ENCODE results near the gene WDR5.

DNA sequence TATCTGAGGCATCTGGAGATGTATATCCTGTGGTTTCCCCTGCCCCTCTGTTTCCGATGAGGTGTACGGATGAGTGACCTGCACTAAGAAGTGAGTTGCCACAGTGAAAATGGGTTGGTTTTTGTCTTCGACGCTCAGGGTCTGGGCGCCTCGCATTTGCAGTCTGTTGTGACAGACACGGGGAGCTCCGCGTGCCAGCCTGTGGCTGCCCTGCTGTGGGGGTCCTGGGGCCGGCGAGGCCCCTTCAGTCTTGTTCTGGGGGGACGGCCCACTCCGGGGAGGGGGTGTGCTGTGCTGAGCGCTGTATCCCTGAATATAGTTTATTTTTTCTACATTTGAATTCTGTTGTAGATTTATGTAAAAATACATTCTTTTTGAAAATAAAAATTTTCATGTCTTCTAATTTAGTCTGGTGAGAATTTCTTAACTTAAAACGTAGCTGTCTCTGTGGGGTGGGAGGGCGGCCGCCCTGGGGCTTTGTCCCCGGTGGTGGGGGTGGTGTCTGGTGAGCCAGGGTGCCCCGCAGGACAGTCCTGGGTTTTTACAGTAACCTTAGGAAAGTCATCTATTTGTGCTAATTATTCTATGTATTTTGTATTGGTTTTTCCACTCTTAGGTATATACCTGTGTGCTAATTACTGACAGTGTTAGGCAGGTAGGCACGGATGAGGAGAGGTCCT, 23.8 kb downstream of the WDR5 start:
- TF ChIP-seq CTCF (IDR thresholded peaks at IDR 0.05) (no peak), POLR2A (IDR thresholded peaks at IDR 0.05) (no peak), EP300 (IDR thresholded peaks at IDR 0.05) (no peak)
